Embryonic facial prominence (tissue), 1 donor: Measurements from ENCODE around the gene TMEM178B.

Experiments
- DNase-seq: peaks from one replicate; pipeline ENCODE4 v3.0.0-alpha.2; 2016; ENCODE audit errors: extremely low spot score

Gene TMEM178B

DNA sequence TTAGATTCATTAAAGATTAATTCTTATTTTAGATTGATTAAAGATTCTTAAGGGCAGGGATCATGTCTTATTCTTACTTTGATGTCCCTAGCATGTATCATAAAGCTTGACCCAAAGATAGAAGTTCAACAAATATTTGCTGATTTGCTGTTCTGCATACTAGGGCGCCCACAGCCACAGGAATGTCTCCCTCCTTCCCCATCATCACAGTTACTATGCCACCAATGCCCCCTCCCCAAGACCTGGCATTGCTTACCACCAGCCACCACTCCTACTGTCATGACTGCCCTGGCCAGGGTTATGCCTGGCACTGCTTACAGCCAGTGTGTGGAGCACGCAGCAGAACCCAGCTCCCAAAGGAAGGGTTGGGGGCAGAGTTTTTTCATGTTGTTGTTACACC, 390.7 kb downstream of the TMEM178B start:
- DNase-seq: no peak

DNA sequence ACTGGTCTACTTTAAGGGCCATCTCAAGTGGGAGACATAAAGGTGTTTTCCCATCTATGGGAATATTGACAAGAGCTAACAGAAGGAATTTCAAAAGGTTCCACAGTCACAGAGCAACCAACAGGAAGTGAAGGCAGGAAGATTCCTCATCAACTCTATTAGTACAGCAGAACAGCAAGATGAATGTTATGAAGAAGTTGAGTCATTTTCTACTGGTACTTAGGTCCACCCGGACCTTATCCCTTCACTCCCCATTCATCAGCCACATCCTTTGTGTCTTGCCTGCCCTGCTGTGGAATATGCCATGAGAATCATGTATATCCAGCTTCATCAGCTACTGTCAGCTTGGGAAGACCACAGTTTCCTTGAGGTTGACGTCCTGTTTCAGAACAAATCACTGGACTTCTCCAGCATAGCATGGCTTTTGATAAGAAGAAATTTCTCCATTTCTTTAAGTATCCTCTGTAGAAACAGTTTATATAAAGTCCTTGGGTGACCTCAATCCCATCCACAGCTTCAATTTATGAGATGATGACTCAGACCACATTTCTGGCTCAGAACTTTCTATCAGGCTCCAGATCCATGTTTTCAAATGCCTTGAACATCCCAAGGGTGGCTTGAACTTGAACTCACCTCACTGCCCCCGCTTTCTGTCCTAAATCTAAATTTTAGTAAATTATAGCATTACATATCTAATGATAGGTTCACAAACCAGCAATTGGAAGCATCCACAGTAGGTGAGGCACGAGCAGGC, 392.5 kb downstream of the TMEM178B start:
- DNase-seq: no peak

DNA sequence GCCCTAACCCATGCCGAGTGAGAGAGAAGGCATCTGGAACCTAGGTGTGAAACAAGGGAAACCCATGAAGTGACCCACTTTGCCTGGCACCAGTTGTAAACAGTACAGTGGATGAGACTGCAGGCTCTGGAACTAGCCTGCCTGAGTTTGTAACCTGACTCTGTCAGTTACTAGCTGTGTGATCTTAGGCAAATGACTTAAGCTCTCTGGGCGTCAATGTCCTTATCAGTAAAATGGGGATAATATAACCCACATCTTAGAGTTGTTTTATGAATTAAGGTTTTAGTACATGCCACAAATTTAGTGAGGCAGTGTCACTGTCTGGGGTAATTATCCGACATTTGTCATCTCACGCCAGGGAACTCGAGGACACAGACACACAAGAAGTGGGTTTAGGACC, 394.5 kb downstream of the TMEM178B start:
- DNase-seq: no peak

DNA sequence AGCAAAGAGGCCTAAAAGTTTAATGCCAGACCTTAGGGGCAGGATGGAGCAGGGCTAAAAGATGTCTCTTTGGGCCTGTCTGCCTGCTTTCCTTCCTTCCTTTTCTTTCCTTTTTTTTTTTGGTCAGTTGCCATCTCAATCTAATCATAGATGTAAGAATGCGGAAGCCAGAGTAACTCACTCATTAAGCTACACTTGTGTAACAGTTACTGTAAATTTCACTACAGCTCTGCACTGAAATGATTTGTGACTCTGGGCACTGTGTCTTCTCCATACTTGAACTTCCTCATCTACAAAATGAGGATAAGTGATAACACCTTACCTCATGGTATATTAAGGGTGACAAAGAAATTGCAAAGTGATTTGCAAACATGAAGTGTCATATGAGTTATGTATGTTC, 401.8 kb downstream of the TMEM178B start:
- no peak for DNase-seq

DNA sequence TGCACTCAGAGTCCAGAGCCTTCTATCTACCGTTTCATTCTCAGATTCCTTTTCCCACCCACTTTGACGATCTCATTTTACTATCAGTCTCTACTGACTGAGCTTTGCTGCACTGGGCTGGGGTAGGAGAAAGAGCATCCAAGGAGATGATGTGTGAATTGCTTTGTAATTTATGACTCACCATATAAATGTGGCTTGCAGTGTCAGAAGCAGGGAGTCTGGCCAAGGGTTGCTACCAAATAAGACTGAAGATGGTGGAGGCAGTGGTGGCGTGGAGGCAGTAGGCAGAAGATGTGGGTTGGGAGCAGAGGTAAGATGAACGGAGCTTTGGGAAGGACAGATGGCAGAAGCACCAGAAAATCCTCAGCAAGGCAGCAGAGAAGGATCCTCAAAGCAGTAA, 404.0 kb downstream of the TMEM178B start:
- no peak for DNase-seq

DNA sequence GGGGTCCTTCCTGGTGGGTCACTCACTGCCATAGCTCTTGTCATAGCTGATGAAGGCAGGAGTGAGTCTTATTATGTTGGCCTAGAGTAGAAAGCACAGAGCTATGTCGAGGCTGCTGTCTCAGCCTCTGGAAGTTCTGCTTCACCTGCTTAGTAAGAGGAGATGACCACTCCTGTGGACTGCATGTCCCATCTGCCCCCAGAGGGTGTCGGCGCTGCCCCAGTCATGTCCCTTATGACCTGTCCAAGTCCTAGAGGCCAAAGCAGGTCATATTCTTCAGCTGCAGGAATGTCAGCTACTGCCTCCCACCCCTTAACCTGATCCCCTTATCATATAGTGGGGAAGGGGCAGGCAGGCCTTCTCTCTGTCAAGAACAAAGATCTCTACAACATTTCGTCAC, 405.0 kb downstream of the TMEM178B start:
- DNase-seq: no peak

DNA sequence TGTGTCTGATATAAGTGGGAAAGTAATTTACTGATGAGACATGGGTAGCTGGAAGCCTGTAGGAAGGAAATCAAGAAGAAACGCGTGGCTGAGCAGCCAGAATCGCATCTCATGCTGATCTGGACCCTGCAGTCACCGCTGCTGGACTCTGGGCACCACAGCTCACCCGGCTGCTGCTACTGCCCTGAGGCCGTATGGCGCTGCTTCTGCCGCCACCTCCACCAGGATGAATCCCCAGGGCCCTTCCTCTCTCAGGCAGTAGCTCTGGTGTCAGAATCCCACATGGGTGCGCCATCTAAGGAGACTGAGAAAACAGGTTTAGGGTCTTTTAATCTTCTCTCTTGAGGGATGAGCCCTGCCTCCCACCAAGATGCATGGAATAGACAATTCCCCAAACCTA, 407.1 kb downstream of the TMEM178B start:
- DNase-seq: no peak

DNA sequence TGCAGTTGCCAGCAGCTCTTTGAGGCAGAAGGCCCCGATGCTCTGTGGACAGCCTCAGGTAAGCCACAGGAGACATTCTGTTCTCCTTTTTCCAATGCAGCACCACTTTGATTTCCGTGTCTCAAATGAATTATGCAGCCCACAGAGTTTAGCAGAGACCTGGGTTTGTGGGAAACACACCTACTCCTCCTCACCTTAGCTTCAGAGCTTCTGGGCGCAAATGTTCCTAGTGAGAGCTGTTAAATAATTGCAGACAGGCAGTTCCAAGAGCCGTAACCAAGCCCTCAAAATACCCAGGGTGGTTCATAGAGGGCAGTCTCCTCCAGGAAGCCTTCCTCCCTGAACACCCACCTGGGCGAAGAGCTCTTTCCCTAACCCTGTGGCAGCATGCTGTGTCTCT, 408.1 kb downstream of the TMEM178B start:
- no peak for DNase-seq

DNA sequence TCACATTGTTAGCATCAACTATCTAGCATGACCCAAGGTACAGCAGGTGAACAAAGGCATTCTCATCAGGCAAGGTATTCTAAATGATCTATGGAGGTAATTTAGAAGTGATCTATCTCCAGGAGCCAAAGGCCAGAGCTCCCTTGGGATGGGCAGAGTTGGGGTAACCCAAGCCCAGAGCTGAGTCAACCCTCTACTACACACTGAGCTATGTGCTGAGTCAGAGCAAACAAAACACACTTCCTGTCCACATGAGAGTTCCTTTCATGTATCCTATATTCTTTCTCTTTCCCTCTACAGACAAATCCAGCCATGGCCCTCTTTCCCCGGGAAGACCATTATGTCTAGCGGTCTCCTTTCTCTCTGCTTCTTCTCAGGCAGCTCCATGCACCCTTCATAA, 409.2 kb downstream of the TMEM178B start:
- no peak for DNase-seq

DNA sequence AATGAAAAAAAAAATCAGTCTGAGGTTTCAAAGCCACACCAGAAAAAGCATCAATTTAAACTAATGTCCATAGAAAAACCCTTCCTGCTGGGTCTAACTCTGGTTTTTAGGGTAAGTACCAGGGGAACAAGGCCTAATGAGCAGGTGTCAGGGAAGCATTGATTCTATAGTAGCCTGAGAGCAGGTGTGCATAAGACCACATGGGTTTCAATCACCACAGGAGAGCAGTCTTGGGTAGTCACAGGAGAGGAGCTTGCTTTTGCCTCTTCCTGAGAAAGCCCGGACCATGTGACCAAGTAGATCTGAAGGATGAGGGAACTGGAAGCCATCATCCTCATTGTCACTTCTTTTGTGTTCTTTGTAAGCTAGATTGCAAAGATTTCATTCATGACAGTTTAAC, 411.0 kb downstream of the TMEM178B start:
- no peak for DNase-seq

DNA sequence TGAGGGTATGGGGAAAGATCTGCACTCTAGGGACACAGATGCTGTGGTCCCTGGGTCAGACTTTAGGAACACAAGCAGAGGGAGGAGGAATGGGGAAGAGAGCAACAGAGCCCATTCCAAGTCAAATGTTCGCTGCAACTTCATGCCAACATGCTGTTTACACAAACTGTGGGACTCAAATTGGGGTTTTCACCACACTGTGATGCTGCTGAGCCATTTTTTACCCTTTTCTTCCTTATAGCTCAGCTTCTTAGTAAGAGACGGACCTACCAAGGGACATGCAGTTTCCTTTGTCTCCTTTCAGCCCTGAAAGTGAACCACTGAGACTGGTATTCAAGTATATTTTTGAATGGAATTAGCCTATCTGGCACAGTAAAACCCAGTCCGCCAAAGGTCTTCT, 413.1 kb downstream of the TMEM178B start:
- no peak for DNase-seq

DNA sequence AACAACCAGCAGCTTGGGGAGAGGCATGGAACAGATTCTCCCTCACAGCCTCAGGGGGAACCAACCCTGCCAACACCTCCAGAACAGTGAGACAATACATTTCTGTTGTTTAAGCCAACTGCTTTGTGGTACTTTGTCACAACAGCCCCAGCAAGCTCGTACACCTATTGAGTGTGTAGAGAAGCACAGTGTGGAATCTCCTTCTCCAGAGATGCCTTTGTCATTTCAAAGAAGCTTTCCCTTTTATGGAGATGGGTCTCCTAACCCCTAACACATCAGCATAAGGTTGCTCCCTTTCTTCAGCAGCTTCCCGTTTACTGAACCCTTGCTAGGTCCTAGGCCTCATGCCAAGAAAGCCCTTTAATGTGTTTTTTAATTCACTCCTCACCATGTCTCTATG, 416.6 kb downstream of the TMEM178B start:
- no peak for DNase-seq

DNA sequence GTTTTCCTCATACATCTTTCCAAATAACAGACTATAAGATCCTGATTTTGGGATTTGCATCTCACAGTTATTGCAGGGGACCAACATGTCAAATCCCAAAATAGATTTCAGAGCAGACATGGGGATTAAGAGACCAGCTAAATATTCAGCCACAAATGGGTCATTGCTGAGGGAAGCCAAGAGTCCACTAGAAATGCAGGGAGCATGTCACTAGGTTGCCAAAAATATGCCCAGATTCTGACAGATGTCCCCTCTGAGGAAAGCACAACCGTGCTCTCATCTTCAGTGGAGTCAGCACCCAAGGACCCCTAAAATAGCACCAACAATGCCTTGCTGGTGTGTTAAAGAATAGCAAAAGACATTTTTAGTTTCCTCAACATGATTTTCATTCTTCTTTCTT, 421.2 kb downstream of the TMEM178B start:
- no peak for DNase-seq

DNA sequence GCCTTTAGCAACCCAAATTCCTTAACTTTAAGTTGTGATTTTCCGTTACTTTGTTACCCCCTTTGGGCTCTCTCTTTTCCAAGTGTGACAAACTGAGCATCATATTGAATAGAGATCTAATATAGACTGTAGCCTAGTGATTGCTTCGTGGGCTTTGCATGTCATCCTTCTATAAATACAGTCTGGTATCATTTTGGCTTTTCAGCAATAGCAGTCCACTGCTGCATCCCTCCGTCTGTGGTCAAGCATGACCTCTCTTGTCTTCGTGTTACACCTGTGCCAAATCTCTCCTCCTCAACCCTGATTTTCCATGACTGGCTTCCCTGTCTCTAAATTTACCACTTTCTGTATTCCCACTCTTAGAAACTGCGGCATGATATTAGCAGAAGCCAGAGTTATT, 423.5 kb downstream of the TMEM178B start:
- DNase-seq: no peak

DNA sequence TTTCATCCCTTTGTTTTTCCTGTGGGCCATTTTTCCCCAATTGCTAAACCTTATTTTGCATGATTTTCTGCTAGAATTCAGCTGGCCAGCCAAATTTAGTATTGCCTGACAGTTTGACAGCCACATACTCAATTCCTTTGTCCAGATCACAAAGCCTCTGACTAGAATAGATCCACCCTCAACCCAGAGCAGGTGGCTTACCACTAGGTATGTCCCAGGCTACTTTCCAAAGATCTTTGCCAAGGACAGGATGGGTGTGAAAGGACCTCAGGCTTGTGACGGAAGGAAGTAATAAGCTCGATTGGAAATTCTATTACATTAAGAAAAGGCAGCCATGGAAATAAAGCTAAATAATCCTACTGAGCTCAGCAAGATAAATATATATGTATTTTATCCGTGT, 426.7 kb downstream of the TMEM178B start:
- DNase-seq: no peak

DNA sequence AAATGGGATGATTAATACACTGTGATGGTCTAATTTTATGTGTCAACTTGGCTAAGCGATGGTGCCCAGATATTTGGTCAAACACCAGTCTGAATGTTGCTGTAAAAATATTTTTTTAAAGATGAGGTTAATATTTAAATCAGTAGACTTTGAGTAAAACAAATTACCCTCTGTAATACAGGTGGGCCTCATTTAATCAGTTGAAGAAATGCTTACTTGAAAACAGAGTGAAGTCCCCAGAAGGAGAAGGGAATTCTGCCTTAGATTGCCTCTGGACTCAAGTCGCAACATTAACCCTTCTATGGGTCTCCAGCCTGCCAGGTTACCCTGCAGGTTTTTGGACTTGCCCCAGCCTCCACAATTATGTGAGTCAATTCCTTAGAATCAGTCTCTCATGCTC, 427.6 kb downstream of the TMEM178B start:
- DNase-seq: no peak

DNA sequence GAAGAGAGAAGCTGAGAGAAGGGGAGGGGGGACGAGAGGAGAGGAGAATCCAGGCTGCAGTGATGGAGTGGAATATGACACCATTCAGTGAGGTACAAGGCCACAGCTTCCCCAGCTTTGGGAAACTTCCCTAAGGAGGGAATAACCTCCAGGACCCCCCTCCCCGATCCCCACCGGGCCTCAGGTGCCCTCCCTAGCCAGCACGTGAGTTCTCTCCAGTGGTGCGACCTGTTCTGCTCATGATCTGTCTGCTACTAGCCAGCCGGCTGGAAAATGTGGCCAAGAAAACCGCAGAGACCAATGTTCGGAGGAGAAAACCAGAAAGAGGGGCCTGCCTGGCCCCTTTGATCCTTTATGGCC, 437.4 kb downstream of the TMEM178B start:
- DNase-seq: no peak

DNA sequence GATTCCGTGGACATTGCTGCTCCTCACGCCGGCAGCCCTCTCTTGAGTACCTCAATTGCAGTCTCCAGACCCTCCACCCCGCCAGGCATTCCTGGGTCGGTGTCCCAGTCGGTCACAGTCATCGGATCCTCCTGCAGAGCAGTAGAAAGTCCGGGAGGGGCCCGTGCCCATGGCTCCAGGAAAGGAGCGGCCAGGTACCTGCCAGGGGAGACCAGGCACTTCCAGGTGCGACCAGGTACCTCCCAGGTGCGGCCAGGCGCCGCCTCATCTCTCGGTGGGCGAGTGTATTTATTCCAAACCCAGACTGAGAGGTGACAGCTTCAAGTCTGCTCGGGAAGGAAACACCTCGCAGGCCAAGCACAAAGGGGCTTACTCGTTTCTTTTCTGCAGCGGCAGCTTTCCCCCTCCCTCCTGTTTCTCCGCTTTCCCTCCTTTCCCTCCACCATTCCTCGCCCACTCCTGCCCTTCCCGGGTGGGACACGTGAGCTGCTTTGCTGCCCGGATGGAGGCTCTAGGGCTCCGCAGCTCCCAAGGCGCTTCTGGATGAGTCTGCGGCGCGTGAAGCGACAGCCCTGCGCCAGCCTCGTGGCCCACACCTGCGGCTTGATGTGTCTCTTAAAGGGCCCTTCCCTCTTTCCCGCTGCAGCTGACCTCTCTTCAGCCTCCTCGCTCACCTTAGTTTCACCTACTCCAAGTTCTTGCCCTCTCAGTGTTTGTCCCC, 438.0 kb downstream of the TMEM178B start:
- DNase-seq: no peak

DNA sequence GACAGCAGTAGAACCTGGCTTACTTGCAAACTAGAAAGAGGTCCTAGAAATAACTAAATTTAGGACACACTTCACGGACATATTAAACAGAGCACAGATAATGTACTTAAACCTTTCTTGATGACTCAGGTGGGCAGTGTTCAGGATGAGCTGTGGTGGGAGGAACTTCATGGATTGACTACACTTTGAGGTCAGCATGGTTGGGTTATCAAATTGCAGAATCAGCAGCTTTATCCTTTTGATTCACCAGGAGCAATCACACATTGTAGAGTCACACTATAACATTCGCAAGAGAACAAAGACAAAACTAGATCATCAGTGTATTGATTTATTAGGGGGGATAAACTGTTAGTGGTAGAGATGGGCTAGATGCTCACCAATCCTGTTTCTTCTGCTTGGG, 438.7 kb downstream of the TMEM178B start:
- no peak for DNase-seq

DNA sequence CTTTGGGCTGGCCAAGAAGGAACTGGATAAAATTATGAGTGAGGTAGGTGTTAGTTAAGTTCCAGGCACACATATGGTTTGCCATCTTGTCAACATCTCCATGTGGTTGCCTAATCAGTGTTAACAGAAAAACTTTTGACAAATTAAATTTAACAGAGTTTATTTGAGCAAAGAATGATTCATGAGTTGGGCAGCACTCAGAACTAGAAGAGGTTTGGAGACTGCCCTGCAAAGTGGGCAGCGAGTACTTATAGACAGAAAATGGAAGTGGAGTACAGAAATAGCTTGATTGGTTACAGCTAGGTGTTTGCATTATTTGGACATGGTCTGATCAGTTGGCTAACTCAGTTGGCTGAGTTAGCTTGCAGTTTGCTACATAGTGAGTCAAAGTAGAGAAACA, 439.9 kb downstream of the TMEM178B start:
- no peak for DNase-seq

DNA sequence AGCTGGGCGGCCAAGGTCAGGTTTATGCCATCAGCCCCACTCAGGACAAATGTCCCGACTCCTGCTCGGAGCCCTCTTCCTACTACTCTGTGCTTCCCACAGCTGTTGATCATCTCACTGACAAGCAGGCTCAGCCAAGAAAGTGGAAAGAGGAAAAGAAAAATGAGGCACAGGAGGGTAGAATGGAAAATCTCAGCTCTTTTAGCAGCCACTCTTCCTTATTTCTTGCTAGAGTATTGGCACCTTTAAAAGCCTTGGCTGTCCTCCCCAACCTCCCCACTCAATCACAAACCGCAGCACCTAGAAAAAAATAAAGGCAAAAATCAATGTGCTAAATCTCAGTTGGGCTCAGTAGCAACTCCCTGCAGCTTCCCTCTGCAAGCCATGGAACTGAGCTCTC, 442.1 kb downstream of the TMEM178B start:
- no peak for DNase-seq

DNA sequence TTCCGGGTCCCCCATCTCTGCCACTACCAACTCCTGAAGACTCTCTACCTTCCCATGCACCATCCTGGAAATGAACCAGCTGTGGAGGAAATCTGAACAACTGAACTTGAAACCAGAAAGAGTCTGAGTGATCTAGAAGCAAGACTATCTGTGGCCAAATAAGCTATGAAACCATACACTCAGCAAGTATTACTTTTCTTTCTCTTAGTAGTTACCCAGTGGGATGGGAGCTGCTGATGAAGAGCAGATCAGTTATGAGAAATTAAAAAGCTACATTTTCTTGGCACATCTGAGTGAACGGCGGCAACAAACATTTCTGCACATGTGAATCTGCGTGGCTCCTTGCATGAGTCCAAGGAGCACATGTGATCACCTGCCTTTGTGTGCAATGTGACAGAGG, 445.8 kb downstream of the TMEM178B start:
- DNase-seq: no peak

DNA sequence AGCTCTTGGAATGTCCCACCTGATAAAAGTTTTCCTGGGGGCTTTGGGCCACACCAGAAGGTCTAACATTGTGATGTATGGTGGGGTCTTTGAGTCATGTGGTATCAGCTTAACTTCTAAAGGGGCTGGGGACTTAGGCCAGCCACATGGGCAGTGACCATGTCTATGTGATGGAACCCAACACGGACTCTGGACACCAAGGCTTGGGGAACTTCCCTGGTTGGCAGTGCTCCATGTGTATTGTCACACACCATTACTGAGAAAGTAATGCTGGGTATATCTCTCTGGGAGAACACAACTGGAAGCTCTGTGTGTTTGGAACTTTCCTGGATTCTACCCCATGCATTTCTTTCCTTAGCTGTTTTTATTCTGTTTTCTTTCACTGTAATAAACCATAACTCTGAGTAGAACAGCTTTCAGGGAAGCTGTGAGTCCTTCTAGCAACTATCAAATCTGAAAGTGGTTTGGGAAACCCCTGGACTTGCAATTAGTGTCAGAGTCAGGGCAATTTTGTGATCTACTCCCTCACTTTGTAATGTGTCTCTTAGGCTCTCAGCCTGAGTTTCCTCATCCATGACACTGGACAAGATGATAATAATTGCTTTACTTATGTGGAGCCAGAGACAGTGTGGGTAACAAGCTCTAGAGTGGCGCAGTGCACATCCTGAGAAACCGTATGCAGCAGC, 448.9 kb downstream of the TMEM178B start:
- no peak for DNase-seq
